ENCODE data around the gene ADAMTS1.
A peak's percentile ranks its signal among the peaks of the same experiment; 100 is the strongest.

The ADAMTS1 gene

GRCh38 chr21:26849428-26850115 lies 4.4 kb upstream of the ADAMTS1 start:
- H3K4me1 ChIP-seq (ENCODE audit: control insufficient read depth, insufficient read depth, low read depth, low read length) = peaks cover 1% of the 10 kb centered on the region
- no peak overlapping the region for H3K4me3 ChIP-seq (ENCODE audit: insufficient read depth in 1 of 2, low read depth in 1 of 2, low read length in 2 of 2)
- no peak overlapping the region for H2BK5ac ChIP-seq (ENCODE audit: low read depth, low read length, poor library complexity, severe bottlenecking)
- no peak overlapping the region for H2AK5ac ChIP-seq (ENCODE audit: low read length, severe bottlenecking)
- H3K27me3 ChIP-seq (ENCODE audit: control insufficient read depth in 1 of 2, insufficient read depth in 1 of 2, low read length in 2 of 2) = no peaks in the 10 kb centered on the region
- no peak overlapping the region for H3K18ac ChIP-seq (ENCODE audit: low read depth in 1 of 2, low read length in 2 of 2)
- no CpG with 5 or more reads among the region's 4 CpGs for WGBS
- no peak overlapping the region for H3K14ac ChIP-seq (ENCODE audit: low read length in 2 of 2)
- peak overlapping the region; percentile 88 for H3K9ac ChIP-seq (ENCODE audit: low read length)
- no peak overlapping the region for H4K8ac ChIP-seq (ENCODE audit: low read length)
- no peak overlapping the region for H4K91ac ChIP-seq (ENCODE audit: low read length)
- H3K27ac ChIP-seq (ENCODE audit: low read length, poor library complexity, severe bottlenecking) = no peak overlapping the region
- no peak overlapping the region for H2AFZ ChIP-seq (ENCODE audit: low read depth, low read length)
- no peak overlapping the region for H3K4ac ChIP-seq (ENCODE audit: low read depth in 1 of 2, low read length in 2 of 2)
- H2BK15ac ChIP-seq (ENCODE audit: low read depth, poor library complexity, severe bottlenecking) = no peak overlapping the region
- DNase-seq = peak; percentile 75
- no peaks in the 10 kb centered on the region for H3K36me3 ChIP-seq (ENCODE audit: control insufficient read depth in 1 of 2, insufficient read depth in 2 of 2, low read depth in 1 of 2, low read length in 2 of 2)
- no peak overlapping the region for H3K23ac ChIP-seq (ENCODE audit: low read length in 2 of 2)
- no peak overlapping the region for H3K4me2 ChIP-seq (ENCODE audit: low read length, poor library complexity, severe bottlenecking)
- H3K9me3 ChIP-seq (ENCODE audit: control insufficient read depth, low read length) = no peaks in the 10 kb centered on the region
- H2BK12ac ChIP-seq (ENCODE audit: low read length in 2 of 2) = no peak overlapping the region
- H2BK120ac ChIP-seq (ENCODE audit: low read depth, low read length) = no peak overlapping the region
- no peaks in the 10 kb centered on the region for H3K79me1 ChIP-seq (replicated peaks; ENCODE audit: low read length, poor library complexity, severe bottlenecking)

GRCh38 chr21:26847921-26848320 lies 2.7 kb upstream of the ADAMTS1 start:
- H3K4ac ChIP-seq (ENCODE audit: low read depth in 1 of 2, low read length in 2 of 2) = no peak overlapping the region
- no peak overlapping the region for H3K14ac ChIP-seq (ENCODE audit: low read length in 2 of 2)
- H2AK5ac ChIP-seq (ENCODE audit: low read length, severe bottlenecking) = no peak overlapping the region
- no peak overlapping the region for H3K4me3 ChIP-seq (ENCODE audit: insufficient read depth in 1 of 2, low read depth in 1 of 2, low read length in 2 of 2)
- H3K36me3 ChIP-seq (ENCODE audit: control insufficient read depth in 1 of 2, insufficient read depth in 2 of 2, low read depth in 1 of 2, low read length in 2 of 2) = no peaks in the 10 kb centered on the region
- no peak overlapping the region for H3K23ac ChIP-seq (ENCODE audit: low read length in 2 of 2)
- H4K8ac ChIP-seq (ENCODE audit: low read length) = no peak overlapping the region
- no peaks in the 10 kb centered on the region for H3K9me3 ChIP-seq (ENCODE audit: control insufficient read depth, low read length)
- no peak overlapping the region for H3K9ac ChIP-seq (ENCODE audit: low read length)
- peaks cover 1% of the 10 kb centered on the region for H3K4me1 ChIP-seq (ENCODE audit: control insufficient read depth, insufficient read depth, low read depth, low read length)
- no peak overlapping the region for H2BK12ac ChIP-seq (ENCODE audit: low read length in 2 of 2)
- no peak overlapping the region for H2BK5ac ChIP-seq (ENCODE audit: low read depth, low read length, poor library complexity, severe bottlenecking)
- DNase-seq = no peak
- H2AFZ ChIP-seq (ENCODE audit: low read depth, low read length) = no peak overlapping the region
- H3K4me2 ChIP-seq (ENCODE audit: low read length, poor library complexity, severe bottlenecking) = no peak overlapping the region
- H3K79me1 ChIP-seq (replicated peaks; ENCODE audit: low read length, poor library complexity, severe bottlenecking) = no peaks in the 10 kb centered on the region
- H4K91ac ChIP-seq (ENCODE audit: low read length) = no peak overlapping the region
- no peak overlapping the region for H2BK15ac ChIP-seq (ENCODE audit: low read depth, poor library complexity, severe bottlenecking)
- H3K18ac ChIP-seq (ENCODE audit: low read depth in 1 of 2, low read length in 2 of 2) = no peak overlapping the region
- no peak overlapping the region for H2BK120ac ChIP-seq (ENCODE audit: low read depth, low read length)
- no peaks in the 10 kb centered on the region for H3K27me3 ChIP-seq (ENCODE audit: control insufficient read depth in 1 of 2, insufficient read depth in 1 of 2, low read length in 2 of 2)
- H3K27ac ChIP-seq (ENCODE audit: low read length, poor library complexity, severe bottlenecking) = no peak overlapping the region
- 83% methylated on average over 1 of the region's 2 CpGs for WGBS

- H3K4me3 ChIP-seq (ENCODE audit: insufficient read depth in 1 of 2, low read depth in 1 of 2, low read length in 2 of 2) = peak overlapping the region in 1 of 2 experiments; percentile 88
- H2AK5ac ChIP-seq (ENCODE audit: low read length, severe bottlenecking) = peak overlapping the region; percentile 72
- no peaks in the 10 kb centered on the region for H3K27me3 ChIP-seq (ENCODE audit: control insufficient read depth in 1 of 2, insufficient read depth in 1 of 2, low read length in 2 of 2)
- H4K91ac ChIP-seq (ENCODE audit: low read length) = peak overlapping the region; percentile 40
- H4K8ac ChIP-seq (ENCODE audit: low read length) = peak overlapping the region; percentile 32
- peak overlapping the region in 1 of 2 experiments; percentile 41 for H3K4ac ChIP-seq (ENCODE audit: low read depth in 1 of 2, low read length in 2 of 2)
- peaks cover 4 to 6% of the 10 kb centered on the region in 2 experiments for H3K36me3 ChIP-seq (ENCODE audit: control insufficient read depth in 1 of 2, insufficient read depth in 2 of 2, low read depth in 1 of 2, low read length in 2 of 2)
- no peak overlapping the region for H2BK15ac ChIP-seq (ENCODE audit: low read depth, poor library complexity, severe bottlenecking)
- H3K27ac ChIP-seq (ENCODE audit: low read length, poor library complexity, severe bottlenecking) = peak overlapping the region; percentile 96
- H3K79me1 ChIP-seq (replicated peaks; ENCODE audit: low read length, poor library complexity, severe bottlenecking) = no peaks in the 10 kb centered on the region
- H2BK12ac ChIP-seq (ENCODE audit: low read length in 2 of 2) = peak overlapping the region in 1 of 2 experiments; percentile 45
- H3K18ac ChIP-seq (ENCODE audit: low read depth in 1 of 2, low read length in 2 of 2) = peak overlapping the region; percentile 57 to 73
- H3K23ac ChIP-seq (ENCODE audit: low read length in 2 of 2) = no peak overlapping the region
- peak overlapping the region; percentile 92 for H3K9ac ChIP-seq (ENCODE audit: low read length)
- H3K4me2 ChIP-seq (ENCODE audit: low read length, poor library complexity, severe bottlenecking) = peak overlapping the region; percentile 97
- no peak overlapping the region for H2BK120ac ChIP-seq (ENCODE audit: low read depth, low read length)
- H2BK5ac ChIP-seq (ENCODE audit: low read depth, low read length, poor library complexity, severe bottlenecking) = no peak overlapping the region
- peaks cover 1% of the 10 kb centered on the region for H3K4me1 ChIP-seq (ENCODE audit: control insufficient read depth, insufficient read depth, low read depth, low read length)
- no peak overlapping the region for H2AFZ ChIP-seq (ENCODE audit: low read depth, low read length)
- no peak for DNase-seq
- no peaks in the 10 kb centered on the region for H3K9me3 ChIP-seq (ENCODE audit: control insufficient read depth, low read length)
- no peak overlapping the region for H3K14ac ChIP-seq (ENCODE audit: low read length in 2 of 2)
- WGBS = 58% methylated on average over 12 of the region's 13 CpGs
Measured at GRCh38 chr21:26847002-26847401, 1.8 kb upstream of the ADAMTS1 start.

- H3K18ac ChIP-seq (ENCODE audit: low read depth in 1 of 2, low read length in 2 of 2) = peak overlapping the region; percentile 90 to 96
- no peaks in the 10 kb centered on the region for H3K9me3 ChIP-seq (ENCODE audit: control insufficient read depth, low read length)
- H3K27me3 ChIP-seq (ENCODE audit: control insufficient read depth in 1 of 2, insufficient read depth in 1 of 2, low read length in 2 of 2) = no peaks in the 10 kb centered on the region
Measured at GRCh38 chr21:26846036-26846931, 1.1 kb upstream of the ADAMTS1 start.

More at GRCh38 chr21:26846036-26846931, 1.1 kb upstream of the ADAMTS1 start:
- peak overlapping the region; percentile 92 for H3K9ac ChIP-seq (ENCODE audit: low read length)
- H4K91ac ChIP-seq (ENCODE audit: low read length) = peak overlapping the region; percentile 5
- peak overlapping the region; percentile 0 to 98 for H2BK12ac ChIP-seq (ENCODE audit: low read length in 2 of 2)
- peaks cover 4 to 13% of the 10 kb centered on the region in 2 experiments for H3K36me3 ChIP-seq (ENCODE audit: control insufficient read depth in 1 of 2, insufficient read depth in 2 of 2, low read depth in 1 of 2, low read length in 2 of 2)
- H3K23ac ChIP-seq (ENCODE audit: low read length in 2 of 2) = no peak overlapping the region
- peaks cover 1% of the 10 kb centered on the region for H3K4me1 ChIP-seq (ENCODE audit: control insufficient read depth, insufficient read depth, low read depth, low read length)
- peak overlapping the region; percentile 97 for H3K4me2 ChIP-seq (ENCODE audit: low read length, poor library complexity, severe bottlenecking)
- peak; percentile 87 for DNase-seq
- H3K4me3 ChIP-seq (ENCODE audit: insufficient read depth in 1 of 2, low read depth in 1 of 2, low read length in 2 of 2) = peak overlapping the region; percentile 88 to 98
- peak overlapping the region; percentile 26 for H2BK15ac ChIP-seq (ENCODE audit: low read depth, poor library complexity, severe bottlenecking)
- peak overlapping the region; percentile 11 for H2BK120ac ChIP-seq (ENCODE audit: low read depth, low read length)
- peak overlapping the region in 1 of 2 experiments; percentile 98 for H3K4ac ChIP-seq (ENCODE audit: low read depth in 1 of 2, low read length in 2 of 2)
- H2AK5ac ChIP-seq (ENCODE audit: low read length, severe bottlenecking) = no peak overlapping the region
- no peak overlapping the region for H2AFZ ChIP-seq (ENCODE audit: low read depth, low read length)
- WGBS = under 1% methylated on average over 44 of the region's 50 CpGs
- peak overlapping the region; percentile 91 for H2BK5ac ChIP-seq (ENCODE audit: low read depth, low read length, poor library complexity, severe bottlenecking)
- peak overlapping the region; percentile 66 for H4K8ac ChIP-seq (ENCODE audit: low read length)
- H3K14ac ChIP-seq (ENCODE audit: low read length in 2 of 2) = peak overlapping the region in 1 of 2 experiments; percentile 93
- no peaks in the 10 kb centered on the region for H3K79me1 ChIP-seq (replicated peaks; ENCODE audit: low read length, poor library complexity, severe bottlenecking)
- H3K27ac ChIP-seq (ENCODE audit: low read length, poor library complexity, severe bottlenecking) = peak overlapping the region; percentile 96

Data from mesenchymal stem cell (in vitro differentiated cells and primary cell).